NT2/D1 (cell line): ENCODE results near the gene GNA15.

Experiments used
- SUZ12 ChIP-seq: IDR thresholded peaks from 2 replicates; pipeline ENCODE4 v1.6.1; 2011; ENCODE audit not compliant: insufficient read length, insufficient read depth; ENCODE audit errors: extremely low read depth
- ZNF274 ChIP-seq: IDR thresholded peaks from 2 replicates; pipeline ENCODE4 v1.6.1; 2011; ENCODE audit warnings: mild to moderate bottlenecking, low read depth, low read length

GRCh38 chr19:3152419-3152780 is 16.6 kb downstream of the GNA15 start:
- TF ChIP-seq ZNF274 (no peak), SUZ12 (no peak)
